ENCODE data around the gene RXFP4. TPM values are rescaled to one million over a fixed set of nuclear protein-coding genes. Genes with fewer than 3 reads are reported as not detected.

RXFP4 gene
- total RNA-seq, 1 experiment from 2014 or later = not detected

- no peak for TF ChIP-seq CTCF (IDR thresholded peaks at IDR 0.05)
Measured at GRCh38 chr1:155982106-155982505, 40.7 kb downstream of the RXFP4 start (continued).

- Mint-ChIP-seq H3K36me3 (peaks cover 6% of the 10 kb centered on the region), H3K4me1 (peaks cover 71% of the 10 kb centered on the region), H3K27ac (peak overlapping the region; percentile 97), H3K27me3 (ENCODE audit: low read depth) (no peaks in the 10 kb centered on the region), H3K4me3 (peak overlapping the region; percentile 55), H3K9me3 (peaks cover 13% of the 10 kb centered on the region)
- CTCF ChIA-PET = interaction anchor here (0.8 to 3.4 kb wide), 20 partner anchors 9 to 811 kb away, joined by 3 to 40 read pairs (median 6); partner anchors contain the start of genes KHDC4, KRTCAP2, LAMTOR2 and RAB25
- peak; percentile 99 for TF ChIP-seq GABPB1 (CRISPR knock-in tag; IDR thresholded peaks at IDR 0.05)
- no peak for TF ChIP-seq FOXK1 (CRISPR knock-in tag; IDR thresholded peaks at IDR 0.05)
- TF ChIP-seq TEAD1 (CRISPR knock-in tag; IDR thresholded peaks at IDR 0.05) = no peak
- 0 out of 2 replicates have a peak, but pooled peaks have one; percentile 16 for TF ChIP-seq MAX (CRISPR knock-in tag; IDR thresholded peaks at IDR 0.05)
- peak; percentile 66 for ATAC-seq
- no peak for DNase-seq (ENCODE audit: low spot score)
- POLR2A ChIA-PET = interaction anchor here (0.7 to 3.0 kb wide), 9 partner anchors 8 to 99 kb away, joined by 3 to 31 read pairs (median 4); partner anchors contain the start of genes KHDC4, MEX3A and UBQLN4
Measured at GRCh38 chr1:155983191-155984024, 42.0 kb downstream of the RXFP4 start.

- H3K4me3 Mint-ChIP-seq = peak overlapping the region; percentile 55
- H3K27ac Mint-ChIP-seq = peak overlapping the region; percentile 97
- H3K4me1 Mint-ChIP-seq = peaks cover 76% of the 10 kb centered on the region
- H3K27me3 Mint-ChIP-seq (ENCODE audit: low read depth) = no peaks in the 10 kb centered on the region
- peak; percentile 87 for ATAC-seq
- CTCF ChIA-PET = interaction anchor here (0.7 to 3.4 kb wide), 25 partner anchors 10 to 812 kb away, joined by 3 to 40 read pairs (median 6); partner anchors contain the start of genes KHDC4, KRTCAP2, LAMTOR2 and RAB25
- H3K36me3 Mint-ChIP-seq = peaks cover 6% of the 10 kb centered on the region
- DNase-seq (ENCODE audit: low spot score) = peak; percentile 89
- POLR2A ChIA-PET = interaction anchor here (0.5 to 3.0 kb wide), 13 partner anchors 9 to 1764 kb away, joined by 3 to 31 read pairs (median 4); partner anchors contain the start of genes KHDC4, MEX3A and UBAP2L
- H3K9me3 Mint-ChIP-seq = peaks cover 15% of the 10 kb centered on the region
- peak; percentile 48; the same call in 1 of the 2 replicates for TF ChIP-seq SP1 (CRISPR knock-in tag; conservative IDR thresholded peaks at IDR 0.05)
- no peak for TF ChIP-seq PRRX2 (CRISPR knock-in tag; IDR thresholded peaks at IDR 0.05)
- TF ChIP-seq IRF2 (CRISPR knock-in tag; IDR thresholded peaks at IDR 0.05; ENCODE audit: borderline replicate concordance, low read depth) = no peak
- no peak for TF ChIP-seq FOXP1 (CRISPR knock-in tag; IDR thresholded peaks at IDR 0.05; ENCODE audit: borderline replicate concordance)
- no peak for TF ChIP-seq ZNF263 (CRISPR knock-in tag; IDR thresholded peaks at IDR 0.05; ENCODE audit: low read depth)
- no peak for TF ChIP-seq E2F1 (CRISPR knock-in tag; IDR thresholded peaks at IDR 0.05)
- TF ChIP-seq ZNF138 (CRISPR knock-in tag; conservative IDR thresholded peaks at IDR 0.05) = no peak
- no peak for TF ChIP-seq ESRRA (CRISPR knock-in tag; IDR thresholded peaks at IDR 0.05; ENCODE audit: borderline replicate concordance)
- no peak for TF ChIP-seq MAX (CRISPR knock-in tag; IDR thresholded peaks at IDR 0.05)
- no peak for TF ChIP-seq ZNF281 (CRISPR knock-in tag; IDR thresholded peaks at IDR 0.05)
- TF ChIP-seq STAT6 (CRISPR knock-in tag; conservative IDR thresholded peaks at IDR 0.05; ENCODE audit: low read depth) = no peak
- TF ChIP-seq GABPB1 (CRISPR knock-in tag; IDR thresholded peaks at IDR 0.05) = no peak
- no peak for TF ChIP-seq ZNF232 (CRISPR knock-in tag; IDR thresholded peaks at IDR 0.05)
- TF ChIP-seq FOXP4 (CRISPR knock-in tag; IDR thresholded peaks at IDR 0.05) = no peak
- no peak for TF ChIP-seq RELA (CRISPR knock-in tag; IDR thresholded peaks at IDR 0.05; ENCODE audit: borderline replicate concordance)
- TF ChIP-seq ZNF317 (CRISPR knock-in tag; IDR thresholded peaks at IDR 0.05; ENCODE audit: borderline replicate concordance, low read depth) = no peak
- no peak for TF ChIP-seq ZNF423 (CRISPR knock-in tag; IDR thresholded peaks at IDR 0.05)
Measured at GRCh38 chr1:155984341-155984740, 42.9 kb downstream of the RXFP4 start.

All from WTC11 (cell line).